Testis (tissue), 3 donors: Measurements from ENCODE around the gene MACROD2. TPM values are rescaled to one million over a fixed set of nuclear protein-coding genes. Genes with fewer than 3 reads are reported as not detected.

Source experiments
- DNase-seq: peaks from one replicate; pipeline ENCODE4 v3.0.0-alpha.2; 2019
- H3K27ac ChIP-seq, 2 donors: fragments of 200-600 bp; sonication (generic); one replicate each; pipeline ENCODE4 v1.5.1; 2019
- H3K27me3 ChIP-seq: fragments of 200-600 bp; sonication (generic); one replicate; pipeline ENCODE4 v1.5.1; 2019
- H3K36me3 ChIP-seq: fragments of 200-600 bp; sonication (generic); one replicate; pipeline ENCODE4 v1.5.1; 2017; ENCODE audit warnings: low read depth; ENCODE audit errors: missing control alignments
- H3K4me1 ChIP-seq: fragments of 200-600 bp; sonication (generic); one replicate; pipeline ENCODE4 v1.5.1; 2019
- H3K4me3 ChIP-seq, 2 donors: fragments of 200-600 bp; sonication (generic); one replicate each; pipeline ENCODE4 v1.5.1; 2017 to 2019
- H3K9me3 ChIP-seq: fragments of 200-600 bp; sonication (generic); one replicate; pipeline ENCODE4 v1.5.1; 2017
- POLR2A ChIP-seq: fragments of 450-650 bp; IDR thresholded peaks from one replicate; pipeline ENCODE4 v1.6.1; 2017; ENCODE audit warnings: antibody characterized with exemption, mild to moderate bottlenecking, moderate library complexity
- WGBS, 2 donors: methylation state at CpG; one replicate each; pipeline ENCODE4 v1.1.5; 2018; 5-methylcytosine and 5-hydroxymethylcytosine counted together
- intact Hi-C: fragments of 100-400 bp; cut with DNase I; formaldehyde crosslinking; loops from one replicate; pipeline ENCODE4 v1.15.1; 2023; ENCODE audit warnings: low total_unique reads
- polyA plus RNA-seq: library from polyadenylated mRNA; stranded (reverse); fragments of 350-450 nt; fragmentation: Illumina TruSeq; extraction: RNeasy Lipid Tissue Mini Kit (QIAGEN cat#74804); gene quantifications from one replicate; pipeline ENCODE4 v1.2.3, GENCODE V29; 2014; ENCODE audit warnings: low read depth, low replicate concordance; ENCODE audit not compliant: insufficient read depth
- total RNA-seq, 2 donors: library from RNA; depleted of rRNA; stranded (reverse); fragments of >200 nt; gene quantifications; one replicate each; pipeline ENCODE4 v1.2.3, GENCODE V29; 2016
- TF ChIP-seq, protein P1 (sequence below), 3 experiments: fragments of 450-650 bp in 2 of 3; fragments of 200-600 bp in 1 of 3; sonication (generic) in 1 of 3; IDR thresholded peaks; one replicate each; pipeline ENCODE4 v1.5.1; 2016 to 2019; ENCODE audit warnings: antibody characterized with exemption in 3 of 3, mild to moderate bottlenecking in 2 of 3, moderate library complexity in 1 of 3

MACROD2 gene
- total and polyA plus RNA-seq, 3 donors from 2014 or later, result 12.6 to 20.6 (median 16.8) TPM

DNA sequence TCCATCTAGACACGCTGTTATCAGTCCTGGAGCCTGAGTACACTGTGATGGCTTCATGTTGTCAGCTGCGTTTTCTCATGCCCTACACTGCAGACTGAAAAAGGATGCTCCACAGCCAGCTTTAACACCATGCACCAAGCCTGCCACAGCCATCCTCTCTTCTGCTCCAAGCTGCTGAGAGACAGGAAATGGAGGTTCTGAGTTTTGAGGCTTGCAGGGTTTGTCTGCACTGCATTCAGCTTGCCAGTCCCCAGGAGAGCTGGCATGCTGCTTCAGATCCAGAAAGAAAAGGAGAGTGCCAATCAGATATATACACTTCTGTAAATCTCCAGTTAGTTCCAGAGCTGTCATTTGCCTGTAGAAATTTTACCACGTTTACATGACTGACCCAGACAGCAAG, 892.8 kb downstream of the MACROD2 start:
- Histone ChIP-seq H3K27ac (no peak overlapping the region), H3K4me1 (no peaks in the 10 kb centered on the region), H3K27me3 (no peaks in the 10 kb centered on the region), H3K4me3 (no peak overlapping the region), H3K36me3 (no peaks in the 10 kb centered on the region), H3K9me3 (no peaks in the 10 kb centered on the region)
- no peak for DNase-seq
- no peak for TF ChIP-seq POLR2A
- TF ChIP-seq, protein P1, sequence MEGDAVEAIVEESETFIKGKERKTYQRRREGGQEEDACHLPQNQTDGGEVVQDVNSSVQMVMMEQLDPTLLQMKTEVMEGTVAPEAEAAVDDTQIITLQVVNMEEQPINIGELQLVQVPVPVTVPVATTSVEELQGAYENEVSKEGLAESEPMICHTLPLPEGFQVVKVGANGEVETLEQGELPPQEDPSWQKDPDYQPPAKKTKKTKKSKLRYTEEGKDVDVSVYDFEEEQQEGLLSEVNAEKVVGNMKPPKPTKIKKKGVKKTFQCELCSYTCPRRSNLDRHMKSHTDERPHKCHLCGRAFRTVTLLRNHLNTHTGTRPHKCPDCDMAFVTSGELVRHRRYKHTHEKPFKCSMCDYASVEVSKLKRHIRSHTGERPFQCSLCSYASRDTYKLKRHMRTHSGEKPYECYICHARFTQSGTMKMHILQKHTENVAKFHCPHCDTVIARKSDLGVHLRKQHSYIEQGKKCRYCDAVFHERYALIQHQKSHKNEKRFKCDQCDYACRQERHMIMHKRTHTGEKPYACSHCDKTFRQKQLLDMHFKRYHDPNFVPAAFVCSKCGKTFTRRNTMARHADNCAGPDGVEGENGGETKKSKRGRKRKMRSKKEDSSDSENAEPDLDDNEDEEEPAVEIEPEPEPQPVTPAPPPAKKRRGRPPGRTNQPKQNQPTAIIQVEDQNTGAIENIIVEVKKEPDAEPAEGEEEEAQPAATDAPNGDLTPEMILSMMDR (IDR thresholded peaks at IDR 0.05), result no peak
- 51 to 77% methylated on average over 3 of the region's 3 CpGs for WGBS, 2 donors
- intact Hi-C loops, result no loop called here

DNA sequence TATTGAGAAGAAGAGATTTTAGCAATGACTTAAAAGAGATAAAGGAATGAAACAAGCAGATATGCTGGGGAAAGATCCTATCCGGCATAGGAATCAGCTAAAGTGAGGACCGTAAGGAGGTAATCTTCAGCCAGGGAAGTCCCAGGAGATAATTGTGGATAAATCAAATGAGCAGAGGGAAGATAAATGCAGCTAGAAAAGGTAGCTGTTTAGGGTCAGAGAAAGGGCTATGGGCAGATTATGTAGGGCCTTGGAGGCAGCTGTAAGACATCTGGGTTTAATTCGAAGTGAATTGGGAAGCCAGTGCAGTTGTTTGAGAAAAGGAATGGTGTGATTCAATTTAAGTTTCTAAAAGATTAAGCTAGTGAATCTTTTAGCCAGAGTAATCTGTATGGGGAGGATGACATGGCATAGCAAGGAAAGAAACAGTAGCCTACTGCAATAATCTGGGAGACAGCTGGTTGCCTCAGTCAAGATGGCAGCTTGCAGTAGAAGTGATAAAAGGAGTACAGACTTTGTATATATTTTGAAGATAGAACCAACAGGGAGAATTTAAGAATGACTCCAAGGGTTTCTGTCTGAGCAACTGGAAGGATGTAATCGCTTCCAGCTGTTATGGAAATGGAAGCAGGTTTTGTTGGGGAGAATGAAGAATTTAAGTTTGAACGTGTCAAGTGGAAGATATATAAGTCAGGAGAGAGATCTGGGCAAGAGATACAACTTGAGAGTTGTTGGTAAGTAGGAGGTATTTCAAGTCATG, 894.4 kb downstream of the MACROD2 start:
- WGBS, 2 donors, result 76 to 80% methylated on average over 5 of the region's 5 CpGs
- intact Hi-C loops, result no loop called here
- Histone ChIP-seq H3K27ac (no peak overlapping the region), H3K36me3 (no peaks in the 10 kb centered on the region), H3K4me1 (no peaks in the 10 kb centered on the region), H3K9me3 (no peaks in the 10 kb centered on the region), H3K27me3 (no peaks in the 10 kb centered on the region), H3K4me3 (no peak overlapping the region)
- TF ChIP-seq, protein P1 (IDR thresholded peaks at IDR 0.05), result no peak
- no peak for TF ChIP-seq POLR2A
- DNase-seq, result no peak

DNA sequence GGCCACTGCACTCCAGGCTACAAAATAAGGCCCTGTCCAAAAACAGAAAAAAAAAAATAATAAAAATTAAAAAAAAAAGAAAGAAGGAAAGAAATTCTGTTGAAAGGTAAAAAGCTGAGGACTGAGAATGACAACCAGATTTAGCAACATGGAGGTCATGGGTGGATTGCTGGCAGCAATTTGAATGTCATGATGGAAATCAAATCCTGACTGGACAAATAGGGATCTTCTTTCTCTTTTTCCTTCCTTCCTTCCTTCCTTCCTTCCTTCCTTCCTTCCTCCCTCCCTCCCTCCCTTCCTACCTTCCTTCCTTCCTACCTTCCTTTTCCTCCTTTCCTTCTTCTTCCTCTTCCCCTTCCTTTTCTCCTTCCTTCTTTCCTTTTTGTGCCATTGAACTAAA, 895.4 kb downstream of the MACROD2 start:
- no peak for DNase-seq
- no peaks in the 10 kb centered on the region for H3K27me3 ChIP-seq
- no peaks in the 10 kb centered on the region for H3K4me1 ChIP-seq
- intact Hi-C loops, result no loop called here
- no peaks in the 10 kb centered on the region for H3K36me3 ChIP-seq
- no peak overlapping the region for H3K27ac ChIP-seq
- H3K4me3 ChIP-seq, result no peak overlapping the region
- H3K9me3 ChIP-seq, result no peaks in the 10 kb centered on the region
- TF ChIP-seq, protein P1 (IDR thresholded peaks at IDR 0.05), result no peak
- TF ChIP-seq POLR2A, result no peak

DNA sequence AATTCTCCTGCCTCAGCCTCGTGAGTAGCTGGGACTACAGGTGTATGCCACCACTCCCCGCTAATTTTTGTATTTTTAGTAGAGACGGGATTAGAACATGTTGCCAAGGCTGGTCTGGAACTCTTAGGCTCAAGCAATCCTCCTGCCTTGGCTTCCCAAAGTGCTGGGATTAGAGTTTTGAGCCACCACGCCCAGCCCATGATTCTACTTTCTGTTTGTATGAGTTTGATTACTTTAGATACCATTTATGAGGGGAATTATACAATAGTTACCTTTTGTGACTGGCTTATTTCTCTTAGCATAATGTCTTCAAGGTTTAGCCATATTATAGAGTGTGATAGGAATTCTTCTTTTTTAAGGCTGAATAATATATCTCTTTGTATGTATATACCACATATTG, 897.5 kb downstream of the MACROD2 start:
- H3K4me3 ChIP-seq, result no peak overlapping the region
- H3K9me3 ChIP-seq, result no peaks in the 10 kb centered on the region
- DNase-seq, result no peak
- no peak overlapping the region for H3K27ac ChIP-seq
- H3K4me1 ChIP-seq, result no peaks in the 10 kb centered on the region
- 82 to 90% methylated on average over 4 of the region's 4 CpGs for WGBS, 2 donors
- H3K27me3 ChIP-seq, result no peaks in the 10 kb centered on the region
- intact Hi-C loops, result no loop called here
- H3K36me3 ChIP-seq, result no peaks in the 10 kb centered on the region
- no peak for TF ChIP-seq POLR2A
- TF ChIP-seq, protein P1 (IDR thresholded peaks at IDR 0.05), result no peak

DNA sequence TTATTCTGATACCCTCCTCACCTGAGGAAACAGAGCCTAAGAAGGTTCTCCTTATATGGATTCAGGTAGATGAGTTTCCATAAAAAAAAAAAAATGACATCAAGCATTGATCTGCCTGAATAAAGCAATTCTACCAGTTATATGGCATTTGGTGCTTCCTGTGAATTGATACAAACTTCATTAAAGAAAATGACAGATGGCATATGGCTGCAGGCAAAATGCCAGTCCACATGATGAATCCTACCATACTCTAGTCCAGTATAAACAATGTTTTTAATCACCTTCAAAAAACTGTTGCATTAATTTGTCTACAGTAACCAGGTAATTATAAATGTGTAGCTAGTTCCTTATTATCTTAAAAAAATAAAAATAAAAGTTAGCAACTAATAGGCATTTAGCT, 901.3 kb downstream of the MACROD2 start:
- Histone ChIP-seq H3K27ac (no peak overlapping the region), H3K27me3 (no peaks in the 10 kb centered on the region), H3K4me3 (no peak overlapping the region), H3K4me1 (no peaks in the 10 kb centered on the region), H3K36me3 (no peaks in the 10 kb centered on the region), H3K9me3 (no peaks in the 10 kb centered on the region)
- intact Hi-C loops, result no loop called here
- TF ChIP-seq, protein P1 (IDR thresholded peaks at IDR 0.05), result no peak
- TF ChIP-seq POLR2A, result no peak
- no peak for DNase-seq
